Esophagus muscularis mucosa (tissue), 4 donors: Measurements from ENCODE around the gene TOM1L2. TPM values are rescaled to one million over a fixed set of nuclear protein-coding genes. Genes with fewer than 3 reads are reported as not detected.
"Not testable (repeated sequence)": the region's sequence is repeated elsewhere in the genome, so short reads cannot be mapped to it uniquely, and the experiment has no call there.

Experiments
- DNase-seq: peaks from one replicate; pipeline ENCODE4 v3.0.0-alpha.2; 2017; ENCODE audit errors: extremely low spot score
- H3K27ac ChIP-seq, 4 donors: fragments of 200-600 bp; sonication (generic); replicated peaks in 1 of 4; 1 replicate in 3 of 4; 2 replicates in 1 of 4; pipeline ENCODE4 v1.5.1; 2016 to 2019; ENCODE audit warnings: mild to moderate bottlenecking in 1 of 4
- H3K27me3 ChIP-seq, 4 donors: fragments of 200-600 bp; sonication (generic); one replicate each; pipeline versions ENCODE4 v1.5.1 to v1.6.0; 2016 to 2019
- H3K36me3 ChIP-seq, 4 donors: fragments of 200-600 bp; sonication (generic); one replicate each; pipeline ENCODE4 v1.5.1; 2016 to 2019
- H3K4me1 ChIP-seq, 4 donors: fragments of 200-600 bp; sonication (generic); one replicate each; pipeline ENCODE4 v1.5.1; 2016 to 2019
- H3K4me3 ChIP-seq, 4 donors: fragments of 200-600 bp; sonication (generic); 1 replicate in 2 of 4; 2 replicates in 2 of 4; pipeline ENCODE4 v1.5.1; 2016 to 2019; ENCODE audit warnings: mild to moderate bottlenecking in 4 of 4, moderate library complexity in 1 of 4
- H3K9me3 ChIP-seq, 4 donors: fragments of 200-600 bp; sonication (generic); 1 replicate in 3 of 4; 2 replicates in 1 of 4; pipeline ENCODE4 v1.5.1; 2016 to 2019
- EP300 ChIP-seq: sonication (generic); formaldehyde crosslinking; IDR thresholded peaks from one replicate; pipeline ENCODE4 v1.6.1; 2017; ENCODE audit warnings: antibody characterized with exemption
- POLR2A ChIP-seq: fragments of 450-650 bp; IDR thresholded peaks from one replicate; pipeline ENCODE4 v1.6.1; 2017; ENCODE audit warnings: antibody characterized with exemption, moderate library complexity, mild to moderate bottlenecking, low read depth
- POLR2AphosphoS5 ChIP-seq, 2 donors: sonication (generic); formaldehyde crosslinking; IDR thresholded peaks; one replicate each; pipeline ENCODE4 v1.6.1; 2017; ENCODE audit warnings: antibody characterized with exemption in 2 of 2
- WGBS: methylation state at CpG from one replicate; pipeline ENCODE4 v1.1.5; 2018; 5-methylcytosine and 5-hydroxymethylcytosine counted together
- intact Hi-C: fragments of 100-400 bp; cut with DNase I; formaldehyde crosslinking; loops from one replicate; pipeline ENCODE4 v1.15.1; 2023
- total RNA-seq, 4 donors: library from RNA; depleted of rRNA; stranded (reverse); fragments of >200 nt; gene quantifications; one replicate each; pipeline versions ENCODE4 v1.1.0 to v1.2.1, GENCODE V29; 2016
- TF ChIP-seq, protein P1 (sequence below), 3 experiments: fragments of 200-600 bp in 2 of 3; fragments of 450-650 bp in 1 of 3; sonication (generic) in 2 of 3; IDR thresholded peaks; one replicate each; pipeline ENCODE4 v1.5.1; 2017 to 2019; ENCODE audit warnings: antibody characterized with exemption in 3 of 3, mild to moderate bottlenecking in 2 of 3, moderate library complexity in 1 of 3

Gene TOM1L2
- total RNA-seq, 4 donors from 2014 or later, result 64.4 to 96.9 (median 75.0) TPM

DNA sequence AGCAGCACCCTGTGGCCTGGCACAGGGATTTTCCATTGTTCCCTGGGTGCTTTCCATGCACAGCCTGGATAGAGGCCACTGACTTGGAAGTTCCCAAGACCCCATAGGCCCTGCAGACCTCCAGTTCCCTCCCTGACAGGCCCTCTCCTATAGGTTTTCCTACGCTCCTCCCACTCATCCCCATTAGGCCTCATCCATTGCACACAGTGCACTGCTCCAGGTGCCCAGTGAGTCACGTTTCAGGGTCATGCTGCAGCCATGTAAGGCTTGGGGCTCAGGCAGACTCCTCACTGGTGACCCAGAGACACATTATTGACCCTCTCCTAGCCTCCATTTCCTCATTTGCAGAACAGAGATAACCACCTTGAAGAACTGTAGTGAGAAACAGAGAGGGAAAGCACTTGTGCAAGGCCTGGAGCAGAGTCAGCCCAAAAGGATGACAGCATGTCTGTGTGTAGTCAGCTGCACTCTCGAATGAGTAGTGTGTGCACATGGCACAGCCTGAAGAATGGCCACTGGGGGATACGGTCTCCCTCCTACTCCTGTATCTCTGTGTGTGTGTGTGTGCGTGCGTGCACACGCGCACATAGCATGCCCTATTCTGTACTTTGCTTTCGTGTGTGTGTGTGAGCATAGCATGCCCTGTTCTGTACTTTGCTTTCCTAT is 27.3 kb upstream of the TOM1L2 start:
- peaks cover 0 to 3% (median 0%) of the 10 kb centered on the region in 4 donors for H3K36me3 ChIP-seq
- intact Hi-C loops, result no loop called here
- DNase-seq, result no peak
- H3K27ac ChIP-seq, result no peak overlapping the region
- no peak overlapping the region for H3K4me3 ChIP-seq
- H3K9me3 ChIP-seq, result no peaks in the 10 kb centered on the region
- H3K4me1 ChIP-seq, result peaks cover 0 to 2% (median 0%) of the 10 kb centered on the region in 4 donors
- H3K27me3 ChIP-seq, result no peaks in the 10 kb centered on the region
- TF ChIP-seq POLR2A, result no peak
- no peak for TF ChIP-seq EP300
- TF ChIP-seq, protein P1, sequence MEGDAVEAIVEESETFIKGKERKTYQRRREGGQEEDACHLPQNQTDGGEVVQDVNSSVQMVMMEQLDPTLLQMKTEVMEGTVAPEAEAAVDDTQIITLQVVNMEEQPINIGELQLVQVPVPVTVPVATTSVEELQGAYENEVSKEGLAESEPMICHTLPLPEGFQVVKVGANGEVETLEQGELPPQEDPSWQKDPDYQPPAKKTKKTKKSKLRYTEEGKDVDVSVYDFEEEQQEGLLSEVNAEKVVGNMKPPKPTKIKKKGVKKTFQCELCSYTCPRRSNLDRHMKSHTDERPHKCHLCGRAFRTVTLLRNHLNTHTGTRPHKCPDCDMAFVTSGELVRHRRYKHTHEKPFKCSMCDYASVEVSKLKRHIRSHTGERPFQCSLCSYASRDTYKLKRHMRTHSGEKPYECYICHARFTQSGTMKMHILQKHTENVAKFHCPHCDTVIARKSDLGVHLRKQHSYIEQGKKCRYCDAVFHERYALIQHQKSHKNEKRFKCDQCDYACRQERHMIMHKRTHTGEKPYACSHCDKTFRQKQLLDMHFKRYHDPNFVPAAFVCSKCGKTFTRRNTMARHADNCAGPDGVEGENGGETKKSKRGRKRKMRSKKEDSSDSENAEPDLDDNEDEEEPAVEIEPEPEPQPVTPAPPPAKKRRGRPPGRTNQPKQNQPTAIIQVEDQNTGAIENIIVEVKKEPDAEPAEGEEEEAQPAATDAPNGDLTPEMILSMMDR (IDR thresholded peaks at IDR 0.05), result no peak
- no peak for TF ChIP-seq POLR2AphosphoS5 (IDR thresholded peaks at IDR 0.05)
- WGBS, result 85% methylated on average over 9 of the region's 9 CpGs

DNA sequence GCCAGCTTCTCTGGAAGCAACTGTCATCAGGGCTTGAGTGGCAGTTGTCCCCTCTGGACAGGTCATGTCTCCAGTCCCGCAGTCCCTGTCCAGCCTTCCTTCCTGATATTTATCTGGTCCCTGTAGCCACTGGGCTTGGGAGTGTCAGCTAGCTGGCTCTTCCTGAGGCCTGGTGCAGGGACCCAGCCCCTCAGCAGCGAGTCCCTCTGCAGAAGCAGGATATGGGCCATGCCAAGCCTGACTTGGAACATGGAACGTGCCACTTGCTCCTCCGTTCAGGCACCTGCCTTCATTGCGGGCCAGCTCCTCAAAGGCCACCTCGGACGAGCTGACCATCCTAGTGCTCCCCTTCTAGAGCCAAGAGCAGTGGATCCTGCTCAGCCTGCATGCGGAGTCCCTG is 26.7 kb upstream of the TOM1L2 start:
- H3K4me3 ChIP-seq, result no peak overlapping the region
- WGBS, result 90% methylated on average over 3 of the region's 8 CpGs
- no peaks in the 10 kb centered on the region for H3K27me3 ChIP-seq
- DNase-seq, result no peak
- intact Hi-C loops, result no loop called here
- no peak overlapping the region for H3K27ac ChIP-seq
- H3K36me3 ChIP-seq, result no peaks in the 10 kb centered on the region
- H3K4me1 ChIP-seq, result peaks cover 0 to 4% (median 0%) of the 10 kb centered on the region in 4 donors
- H3K9me3 ChIP-seq, result no peaks in the 10 kb centered on the region
- no peak for TF ChIP-seq POLR2A
- TF ChIP-seq, protein P1 (IDR thresholded peaks at IDR 0.05), result no peak

DNA sequence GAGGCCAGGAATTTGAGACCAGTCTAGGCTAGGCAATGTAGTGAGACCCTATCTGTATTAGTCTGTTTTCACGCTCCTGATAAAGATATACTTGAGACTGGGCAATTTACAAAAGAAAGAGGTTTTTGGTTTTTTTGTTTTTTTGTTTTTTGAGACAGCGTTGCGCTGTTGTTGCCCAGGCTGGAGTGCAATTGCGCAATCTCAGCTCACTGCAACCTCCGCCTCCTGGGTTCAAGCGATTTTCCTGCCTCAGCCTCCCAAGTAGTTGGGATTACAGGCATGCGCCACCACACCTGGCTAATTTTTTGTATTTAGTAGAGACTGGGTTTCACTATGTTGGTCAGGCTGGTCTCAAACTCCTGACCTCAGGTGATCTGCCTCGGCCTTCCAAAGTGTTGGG is 23.7 kb upstream of the TOM1L2 start:
- H3K36me3 ChIP-seq, H3K4me3 ChIP-seq, H3K4me1 ChIP-seq, H3K27me3 ChIP-seq, H3K9me3 ChIP-seq, H3K27ac ChIP-seq, DNase-seq, intact Hi-C loops: not testable (repeated sequence)
- WGBS, result 95% methylated on average over 8 of the region's 8 CpGs

DNA sequence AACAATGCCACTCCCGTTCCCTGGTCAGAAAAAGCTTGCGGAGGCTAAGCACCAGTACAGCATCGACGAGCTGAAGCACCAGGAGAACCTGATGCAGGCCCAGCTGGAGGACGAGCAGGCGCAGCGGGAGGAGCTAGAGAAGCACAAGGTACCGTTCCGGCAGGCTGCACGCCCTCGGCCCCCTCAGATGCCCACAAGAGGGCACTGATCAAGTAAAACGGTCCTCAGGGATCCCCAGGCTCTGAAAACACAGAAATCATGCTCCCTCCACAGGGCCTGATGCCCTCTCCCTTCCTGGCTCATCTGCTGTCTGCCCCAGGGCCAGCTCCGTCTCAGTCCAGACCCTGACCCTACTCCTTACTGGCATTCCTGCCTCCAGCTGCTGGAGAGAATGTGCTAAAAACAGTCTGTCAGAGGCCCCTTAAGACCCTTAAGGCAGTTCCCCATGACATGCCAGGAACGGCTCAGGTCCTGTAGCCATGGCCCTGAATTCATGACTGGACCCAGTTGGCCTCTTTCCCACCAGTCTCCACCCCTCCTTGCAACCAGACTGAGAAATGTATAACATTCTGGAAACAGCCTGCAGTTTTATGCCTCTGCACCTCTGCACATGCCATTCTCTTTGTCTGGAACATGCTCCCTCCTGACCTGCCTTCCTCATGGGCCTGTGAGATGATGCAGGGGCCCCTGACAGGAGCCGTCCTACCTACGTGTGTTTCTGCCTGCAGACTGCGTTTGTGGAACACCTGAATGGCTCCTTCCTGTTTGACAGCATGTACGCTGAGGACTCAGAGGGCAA is 22.3 kb upstream of the TOM1L2 start:
- H3K4me1 ChIP-seq, result peaks cover 0 to 4% (median 0%) of the 10 kb centered on the region in 4 donors
- 79% methylated on average over 14 of the region's 18 CpGs for WGBS
- no peaks in the 10 kb centered on the region for H3K27me3 ChIP-seq
- no peak overlapping the region for H3K27ac ChIP-seq
- intact Hi-C loops, result no loop called here
- peaks cover 0 to under 1% (median 0%) of the 10 kb centered on the region in 4 donors for H3K36me3 ChIP-seq
- no peak for TF ChIP-seq POLR2AphosphoS5 (IDR thresholded peaks at IDR 0.05)
- TF ChIP-seq, protein P1 (IDR thresholded peaks at IDR 0.05), result peak in 1 of 3 experiments; percentile 15
- no peak for DNase-seq
- H3K9me3 ChIP-seq, result no peaks in the 10 kb centered on the region
- H3K4me3 ChIP-seq, result no peak overlapping the region

DNA sequence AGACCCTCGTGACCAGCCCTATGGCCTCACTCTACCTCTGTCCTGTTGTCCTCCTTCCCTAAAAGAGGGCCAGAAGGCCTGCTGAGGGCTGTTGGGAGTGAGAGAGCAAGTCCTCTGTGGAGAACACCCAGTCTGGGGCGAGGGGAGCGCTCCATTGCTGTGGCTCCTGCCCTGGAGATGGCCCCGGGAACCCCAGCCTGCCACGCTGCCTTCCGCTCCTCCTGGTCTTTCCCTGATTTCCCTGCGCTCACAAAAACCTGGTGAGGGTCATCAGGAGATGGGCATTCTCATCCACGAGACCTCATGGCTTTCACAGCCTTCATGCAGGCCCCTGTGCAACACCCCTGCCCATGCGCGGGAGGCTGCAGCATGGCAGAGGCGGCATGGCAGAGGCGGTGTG is 21.7 kb upstream of the TOM1L2 start:
- DNase-seq, result no peak
- TF ChIP-seq POLR2AphosphoS5 (IDR thresholded peaks at IDR 0.05) (no peak), EP300 (no peak), POLR2A (no peak)
- TF ChIP-seq, protein P1 (IDR thresholded peaks at IDR 0.05), result no peak
- 100% methylated on average over 1 of the region's 12 CpGs for WGBS
- peaks cover 0 to 4% (median 0%) of the 10 kb centered on the region in 4 donors for H3K4me1 ChIP-seq
- peaks cover 0 to 5% (median 1%) of the 10 kb centered on the region in 4 donors for H3K36me3 ChIP-seq
- H3K27me3 ChIP-seq, result no peaks in the 10 kb centered on the region
- intact Hi-C loops, result no loop called here
- H3K9me3 ChIP-seq, result no peaks in the 10 kb centered on the region
- no peak overlapping the region for H3K4me3 ChIP-seq
- H3K27ac ChIP-seq, result no peak overlapping the region
